Brain microvascular endothelial cell (primary cell): Measurements from ENCODE around the gene CCDC146.
"Not testable (repeated sequence)": the region's sequence is repeated elsewhere in the genome, so short reads cannot be mapped to it uniquely, and the experiment has no call there.

Source experiments
- DNase-seq: peaks from one replicate; pipeline ENCODE4 v3.0.0-alpha.2; 2020
- H3K27ac ChIP-seq: fragments of 250-450 bp; sonication (Bioruptor Pico); 2 replicates; pipeline ENCODE4 v1.5.1; 2020; ENCODE audit warnings: mild to moderate bottlenecking, moderate library complexity
- H3K27me3 ChIP-seq: fragments of 250-450 bp; sonication (Bioruptor Pico); replicated peaks from 2 replicates; pipeline ENCODE4 v1.5.1; 2020; ENCODE audit warnings: mild to moderate bottlenecking
- H3K36me3 ChIP-seq: fragments of 250-450 bp; sonication (Bioruptor Pico); replicated peaks from 2 replicates; pipeline ENCODE4 v1.5.1; 2020; ENCODE audit warnings: mild to moderate bottlenecking
- H3K4me3 ChIP-seq: 2 replicates; pipeline ENCODE4 v1.5.1; 2011; ENCODE audit warnings: low read depth, mild to moderate bottlenecking, control low read depth, low read length, moderate library complexity
- in situ Hi-C: cut with HindIII; loops from 2 replicates; pipeline ENCODE4 v1.10.0; 2017; ENCODE audit warnings: low sequenced_read_pairs, low pct_ligation_motif_present
- TF ChIP-seq, protein P1 (sequence below): IDR thresholded peaks from 2 replicates; pipeline ENCODE4 v1.5.1; 2011; ENCODE audit warnings: low read depth, mild to moderate bottlenecking, moderate library complexity, low read length, control low read depth, inconsistent platforms; ENCODE audit errors: missing control alignments

Gene CCDC146

GRCh38 chr7:77222065-77222464 lies 99.7 kb downstream of the CCDC146 start:
- H3K4me3 ChIP-seq: no peak overlapping the region
- no peaks in the 10 kb centered on the region for H3K36me3 ChIP-seq
- H3K27ac ChIP-seq: no peak overlapping the region
- no peak for DNase-seq
- in situ Hi-C loops: no loop called here
- no peaks in the 10 kb centered on the region for H3K27me3 ChIP-seq
- TF ChIP-seq, protein P1, sequence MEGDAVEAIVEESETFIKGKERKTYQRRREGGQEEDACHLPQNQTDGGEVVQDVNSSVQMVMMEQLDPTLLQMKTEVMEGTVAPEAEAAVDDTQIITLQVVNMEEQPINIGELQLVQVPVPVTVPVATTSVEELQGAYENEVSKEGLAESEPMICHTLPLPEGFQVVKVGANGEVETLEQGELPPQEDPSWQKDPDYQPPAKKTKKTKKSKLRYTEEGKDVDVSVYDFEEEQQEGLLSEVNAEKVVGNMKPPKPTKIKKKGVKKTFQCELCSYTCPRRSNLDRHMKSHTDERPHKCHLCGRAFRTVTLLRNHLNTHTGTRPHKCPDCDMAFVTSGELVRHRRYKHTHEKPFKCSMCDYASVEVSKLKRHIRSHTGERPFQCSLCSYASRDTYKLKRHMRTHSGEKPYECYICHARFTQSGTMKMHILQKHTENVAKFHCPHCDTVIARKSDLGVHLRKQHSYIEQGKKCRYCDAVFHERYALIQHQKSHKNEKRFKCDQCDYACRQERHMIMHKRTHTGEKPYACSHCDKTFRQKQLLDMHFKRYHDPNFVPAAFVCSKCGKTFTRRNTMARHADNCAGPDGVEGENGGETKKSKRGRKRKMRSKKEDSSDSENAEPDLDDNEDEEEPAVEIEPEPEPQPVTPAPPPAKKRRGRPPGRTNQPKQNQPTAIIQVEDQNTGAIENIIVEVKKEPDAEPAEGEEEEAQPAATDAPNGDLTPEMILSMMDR: no peak

DNA sequence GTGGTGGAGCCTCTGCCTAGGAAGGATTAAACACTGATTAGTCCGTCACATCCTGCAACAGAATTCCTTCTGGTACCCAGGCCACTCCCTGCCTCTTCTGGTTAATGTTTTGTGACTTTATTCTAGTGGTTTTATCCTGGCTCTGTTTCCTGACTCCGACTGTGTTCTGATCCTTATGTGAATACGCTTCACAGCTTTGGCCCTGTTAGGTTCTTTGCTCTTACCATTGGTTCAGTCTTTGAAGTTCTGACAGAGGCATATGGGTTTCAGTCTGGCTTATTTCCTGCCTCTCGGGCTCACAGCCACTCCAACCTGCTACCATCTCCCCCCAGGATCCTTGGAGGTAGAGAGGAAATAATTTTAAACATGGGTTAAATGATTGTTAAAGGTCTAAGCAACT lies 100.4 kb downstream of the CCDC146 start:
- TF ChIP-seq, protein P1: no peak
- in situ Hi-C loops: no loop called here
- DNase-seq: no peak
- no peak overlapping the region for H3K27ac ChIP-seq
- H3K27me3 ChIP-seq: no peaks in the 10 kb centered on the region
- H3K36me3 ChIP-seq: no peaks in the 10 kb centered on the region
- no peak overlapping the region for H3K4me3 ChIP-seq

GRCh38 chr7:77223261-77223660 lies 100.8 kb downstream of the CCDC146 start:
- DNase-seq: no peak
- Histone ChIP-seq H3K4me3 (no peak overlapping the region), H3K27me3 (no peaks in the 10 kb centered on the region), H3K36me3 (no peaks in the 10 kb centered on the region), H3K27ac (no peak overlapping the region)
- TF ChIP-seq, protein P1: no peak
- in situ Hi-C loops: no loop called here

GRCh38 chr7:77226357-77226839 lies 104.0 kb downstream of the CCDC146 start:
- no peak for DNase-seq
- no peak overlapping the region for H3K4me3 ChIP-seq
- TF ChIP-seq, protein P1: no peak
- H3K27ac ChIP-seq: no peak overlapping the region
- no peaks in the 10 kb centered on the region for H3K27me3 ChIP-seq
- no peaks in the 10 kb centered on the region for H3K36me3 ChIP-seq
- in situ Hi-C loops: no loop called here

GRCh38 chr7:77228795-77229194 lies 106.4 kb downstream of the CCDC146 start:
- H3K4me3 ChIP-seq, H3K27me3 ChIP-seq, DNase-seq, H3K36me3 ChIP-seq, H3K27ac ChIP-seq, in situ Hi-C loops: not testable (repeated sequence)

- Histone ChIP-seq H3K27me3 (no peaks in the 10 kb centered on the region), H3K4me3 (no peak overlapping the region), H3K36me3 (no peaks in the 10 kb centered on the region), H3K27ac (no peak overlapping the region)
- no peak for DNase-seq
- in situ Hi-C loops: no loop called here
- TF ChIP-seq, protein P1: no peak
Measured at GRCh38 chr7:77232467-77232866, 110.1 kb downstream of the CCDC146 start.
